ENCODE measurements around the gene ADAMTS14. TPM values are rescaled to one million over a fixed set of nuclear protein-coding genes. Genes with fewer than 3 reads are reported as not detected.

Gene ADAMTS14
- total RNA-seq, 1 donor from 2014 or later: 29.8 TPM

DNA sequence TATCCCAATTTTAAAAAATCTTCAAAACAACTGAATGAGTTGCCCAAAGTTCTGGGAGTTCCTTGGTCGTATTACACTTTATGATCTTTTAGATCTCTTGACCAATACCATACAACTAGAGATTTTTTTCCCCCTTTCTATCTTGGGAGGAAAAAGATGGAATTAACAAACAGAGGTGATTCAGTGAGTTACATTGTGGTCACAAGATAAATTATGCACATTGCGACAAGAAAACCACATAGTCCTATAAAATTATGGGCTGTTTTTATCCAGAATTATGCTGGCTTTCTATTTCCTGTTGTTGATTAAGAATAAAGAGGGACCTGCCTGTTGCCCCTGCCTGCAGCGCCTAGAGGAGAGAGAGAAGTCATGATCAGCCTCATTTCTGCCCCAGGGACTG, 135.2 kb downstream of the ADAMTS14 start:
- Mint-ChIP-seq H3K4me3 (ENCODE audit: unreplicated experiment) (no peak overlapping the region), H3K27me3 (ENCODE audit: unreplicated experiment) (no peaks in the 10 kb centered on the region), H3K4me1 (ENCODE audit: low read depth, unreplicated experiment) (no peaks in the 10 kb centered on the region), H3K36me3 (ENCODE audit: unreplicated experiment) (no peaks in the 10 kb centered on the region), H3K27ac (ENCODE audit: unreplicated experiment) (no peak overlapping the region), H3K9me3 (ENCODE audit: unreplicated experiment) (no peaks in the 10 kb centered on the region)
- TF ChIP-seq, protein P1, sequence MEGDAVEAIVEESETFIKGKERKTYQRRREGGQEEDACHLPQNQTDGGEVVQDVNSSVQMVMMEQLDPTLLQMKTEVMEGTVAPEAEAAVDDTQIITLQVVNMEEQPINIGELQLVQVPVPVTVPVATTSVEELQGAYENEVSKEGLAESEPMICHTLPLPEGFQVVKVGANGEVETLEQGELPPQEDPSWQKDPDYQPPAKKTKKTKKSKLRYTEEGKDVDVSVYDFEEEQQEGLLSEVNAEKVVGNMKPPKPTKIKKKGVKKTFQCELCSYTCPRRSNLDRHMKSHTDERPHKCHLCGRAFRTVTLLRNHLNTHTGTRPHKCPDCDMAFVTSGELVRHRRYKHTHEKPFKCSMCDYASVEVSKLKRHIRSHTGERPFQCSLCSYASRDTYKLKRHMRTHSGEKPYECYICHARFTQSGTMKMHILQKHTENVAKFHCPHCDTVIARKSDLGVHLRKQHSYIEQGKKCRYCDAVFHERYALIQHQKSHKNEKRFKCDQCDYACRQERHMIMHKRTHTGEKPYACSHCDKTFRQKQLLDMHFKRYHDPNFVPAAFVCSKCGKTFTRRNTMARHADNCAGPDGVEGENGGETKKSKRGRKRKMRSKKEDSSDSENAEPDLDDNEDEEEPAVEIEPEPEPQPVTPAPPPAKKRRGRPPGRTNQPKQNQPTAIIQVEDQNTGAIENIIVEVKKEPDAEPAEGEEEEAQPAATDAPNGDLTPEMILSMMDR (IDR thresholded peaks at IDR 0.05; ENCODE audit: partially characterized antibody, unreplicated experiment): no peak
- DNase-seq: no peak

DNA sequence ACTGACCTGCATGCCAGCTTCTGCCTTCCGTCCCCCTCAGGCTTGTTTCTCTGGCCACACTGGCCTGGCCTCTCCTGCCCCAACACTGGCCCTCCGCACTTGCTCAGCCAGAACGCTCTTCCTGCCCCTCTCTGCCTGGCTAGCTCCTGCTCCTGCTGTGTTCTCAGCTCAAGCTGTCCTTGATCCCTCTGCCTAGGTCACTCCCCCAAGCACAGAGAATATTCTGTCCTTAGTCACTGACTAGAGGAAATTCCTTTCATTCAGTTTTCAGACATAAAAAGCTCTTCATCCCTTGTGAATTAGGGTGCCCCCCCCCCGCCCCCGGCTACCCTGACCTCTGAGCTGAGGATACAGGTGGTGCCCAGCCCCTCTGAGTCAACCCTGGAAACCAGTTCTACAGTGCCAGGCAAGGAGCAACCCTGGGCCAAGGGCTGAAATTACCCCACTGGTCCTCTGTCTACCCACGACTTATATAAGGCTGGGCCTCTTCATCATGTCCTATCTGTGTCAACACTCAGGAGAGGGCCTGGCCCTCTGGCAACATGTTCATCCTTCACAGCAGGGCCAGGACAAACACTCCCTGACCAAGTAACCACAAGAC, 136.8 kb downstream of the ADAMTS14 start:
- Mint-ChIP-seq H3K4me1 (ENCODE audit: low read depth, unreplicated experiment) (no peaks in the 10 kb centered on the region), H3K9me3 (ENCODE audit: unreplicated experiment) (no peaks in the 10 kb centered on the region), H3K36me3 (ENCODE audit: unreplicated experiment) (no peaks in the 10 kb centered on the region), H3K4me3 (ENCODE audit: unreplicated experiment) (no peak overlapping the region), H3K27me3 (ENCODE audit: unreplicated experiment) (no peaks in the 10 kb centered on the region), H3K27ac (ENCODE audit: unreplicated experiment) (no peak overlapping the region)
- DNase-seq: no peak
- TF ChIP-seq, protein P1 (IDR thresholded peaks at IDR 0.05; ENCODE audit: partially characterized antibody, unreplicated experiment): no peak

DNA sequence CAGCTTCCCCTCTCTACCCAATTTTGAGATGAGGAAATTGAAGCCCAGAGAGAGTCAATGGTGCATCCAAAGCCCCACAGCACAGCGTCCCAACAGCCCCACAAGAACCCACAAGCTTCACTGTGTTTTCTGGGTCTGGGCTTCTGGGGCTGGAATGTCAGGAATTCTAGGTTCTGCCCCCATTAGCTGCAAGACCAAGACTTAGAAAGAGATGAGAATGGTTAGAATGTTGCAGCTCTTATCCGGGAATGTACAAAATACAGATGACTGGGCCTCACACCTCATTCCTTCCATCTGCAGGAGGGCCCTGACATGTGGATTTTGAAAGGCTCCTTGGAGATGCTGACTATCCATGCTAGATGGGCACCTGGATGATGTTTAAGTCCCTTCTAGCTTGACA, 137.4 kb downstream of the ADAMTS14 start:
- no peaks in the 10 kb centered on the region for H3K9me3 Mint-ChIP-seq (ENCODE audit: unreplicated experiment)
- H3K27me3 Mint-ChIP-seq (ENCODE audit: unreplicated experiment): no peaks in the 10 kb centered on the region
- TF ChIP-seq, protein P1 (IDR thresholded peaks at IDR 0.05; ENCODE audit: partially characterized antibody, unreplicated experiment): no peak
- H3K27ac Mint-ChIP-seq (ENCODE audit: unreplicated experiment): no peak overlapping the region
- H3K4me1 Mint-ChIP-seq (ENCODE audit: low read depth, unreplicated experiment): no peaks in the 10 kb centered on the region
- DNase-seq: no peak
- H3K36me3 Mint-ChIP-seq (ENCODE audit: unreplicated experiment): no peaks in the 10 kb centered on the region
- no peak overlapping the region for H3K4me3 Mint-ChIP-seq (ENCODE audit: unreplicated experiment)

DNA sequence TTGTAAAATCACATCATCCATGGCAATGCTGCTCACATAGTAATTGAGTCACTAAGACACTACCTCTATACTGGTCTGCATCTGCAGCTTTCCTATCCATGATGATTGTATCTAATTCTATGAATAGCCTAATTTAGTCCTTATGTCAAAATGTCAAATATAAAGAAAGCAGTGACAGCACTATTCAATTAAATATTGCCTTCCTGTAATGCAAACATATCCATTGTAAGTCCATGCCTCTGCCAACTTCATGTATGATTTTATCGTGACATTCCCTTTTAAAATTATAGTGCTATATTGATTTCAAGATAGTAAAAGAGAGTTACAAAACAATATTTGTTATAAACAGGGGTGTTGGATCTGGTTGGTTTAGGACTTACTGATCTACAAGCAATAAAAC, 138.7 kb downstream of the ADAMTS14 start:
- Mint-ChIP-seq H3K4me3 (ENCODE audit: unreplicated experiment) (no peak overlapping the region), H3K9me3 (ENCODE audit: unreplicated experiment) (no peaks in the 10 kb centered on the region), H3K4me1 (ENCODE audit: low read depth, unreplicated experiment) (no peaks in the 10 kb centered on the region)

DNA sequence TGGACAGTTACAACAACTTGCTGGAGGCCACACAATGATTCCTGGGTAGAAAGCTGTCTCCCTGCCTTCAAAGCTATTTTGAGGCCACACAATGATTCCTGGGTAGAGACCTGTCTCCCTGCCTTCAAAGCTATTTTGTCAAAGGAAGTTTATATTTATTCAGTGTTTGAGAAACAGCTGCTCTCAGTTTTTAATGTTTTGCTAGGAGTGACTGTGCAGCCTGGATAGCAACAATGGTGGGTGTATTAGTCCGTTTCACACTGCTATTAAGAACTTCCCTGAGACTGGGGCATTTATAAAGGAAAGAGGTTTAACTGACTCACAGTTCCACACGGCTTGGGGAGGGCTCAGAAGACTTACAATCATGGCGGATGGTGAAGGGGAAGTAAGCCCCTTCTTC, 139.6 kb downstream of the ADAMTS14 start:
- no peaks in the 10 kb centered on the region for H3K4me1 Mint-ChIP-seq (ENCODE audit: low read depth, unreplicated experiment)
- no peaks in the 10 kb centered on the region for H3K27me3 Mint-ChIP-seq (ENCODE audit: unreplicated experiment)
- H3K4me3 Mint-ChIP-seq (ENCODE audit: unreplicated experiment): no peak overlapping the region
- TF ChIP-seq, protein P1 (IDR thresholded peaks at IDR 0.05; ENCODE audit: partially characterized antibody, unreplicated experiment): no peak
- H3K36me3 Mint-ChIP-seq (ENCODE audit: unreplicated experiment): no peaks in the 10 kb centered on the region
- no peak for DNase-seq
- H3K27ac Mint-ChIP-seq (ENCODE audit: unreplicated experiment): no peak overlapping the region
- H3K9me3 Mint-ChIP-seq (ENCODE audit: unreplicated experiment): no peaks in the 10 kb centered on the region

More for the DNA sequence above, 138.7 kb downstream of the ADAMTS14 start:
- Mint-ChIP-seq H3K27me3 (ENCODE audit: unreplicated experiment) (no peaks in the 10 kb centered on the region), H3K36me3 (ENCODE audit: unreplicated experiment) (no peaks in the 10 kb centered on the region), H3K27ac (ENCODE audit: unreplicated experiment) (no peak overlapping the region)
- TF ChIP-seq, protein P1 (IDR thresholded peaks at IDR 0.05; ENCODE audit: partially characterized antibody, unreplicated experiment): no peak
- no peak for DNase-seq

Other genes starting within 250 kb of the ADAMTS14 start
- not detected for gene NODAL, start 230.8 kb upstream of the ADAMTS14 start, total RNA-seq (ENCODE audit: unreplicated experiment)
- 15.5 TPM for gene PALD1, start 193.7 kb upstream of the ADAMTS14 start, total RNA-seq (ENCODE audit: unreplicated experiment)
- gene PRF1, start 69.8 kb upstream of the ADAMTS14 start, total RNA-seq (ENCODE audit: unreplicated experiment): 2.6 TPM
- gene TBATA, start 112.9 kb downstream of the ADAMTS14 start, total RNA-seq (ENCODE audit: unreplicated experiment): not detected
- 111 TPM for gene SGPL1, start 143.4 kb downstream of the ADAMTS14 start, total RNA-seq (ENCODE audit: unreplicated experiment)
- 29.1 TPM for gene PCBD1, start 216.1 kb downstream of the ADAMTS14 start, total RNA-seq (ENCODE audit: unreplicated experiment)

Data from glutamatergic neuron (in vitro differentiated cells).